Trophoblast cell (in vitro differentiated cells and primary cell): ENCODE results near the gene CDYL.

ENCODE experiments used
- DNase-seq, 2 donors: peaks; one replicate each; pipeline ENCODE4 v3.0.0-alpha.2; 2016
- H2AFZ ChIP-seq: 2 replicates; pipeline ENCODE4 v1.6.1; 2013; ENCODE audit warnings: low read length, moderate library complexity, mild to moderate bottlenecking; ENCODE audit not compliant: insufficient read depth, poor library complexity
- H2AK5ac ChIP-seq: 2 replicates; pipeline ENCODE4 v1.6.1; 2013; ENCODE audit warnings: mild to moderate bottlenecking, low read length
- H2BK120ac ChIP-seq: 2 replicates; pipeline ENCODE4 v1.6.1; 2013; ENCODE audit warnings: low read length, mild to moderate bottlenecking, moderate library complexity; ENCODE audit not compliant: insufficient read depth, poor library complexity
- H2BK12ac ChIP-seq: 2 replicates; pipeline ENCODE4 v1.6.1; 2013; ENCODE audit warnings: mild to moderate bottlenecking, low read length, moderate library complexity
- H2BK5ac ChIP-seq: 2 replicates; pipeline ENCODE4 v1.6.1; 2013; ENCODE audit warnings: low read length, low read depth, moderate library complexity, mild to moderate bottlenecking; ENCODE audit not compliant: poor library complexity
- H3K14ac ChIP-seq: 2 replicates; pipeline ENCODE4 v1.6.1; 2013; ENCODE audit warnings: mild to moderate bottlenecking, low read length
- H3K18ac ChIP-seq: 2 replicates; pipeline ENCODE4 v1.6.1; 2013; ENCODE audit warnings: mild to moderate bottlenecking, low read length
- H3K23ac ChIP-seq: 2 replicates; pipeline ENCODE4 v1.6.1; 2013; ENCODE audit warnings: low read length
- H3K27ac ChIP-seq: 2 replicates; pipeline ENCODE4 v1.5.1; 2013; ENCODE audit warnings: low read depth, mild to moderate bottlenecking, inconsistent platforms, low read length, moderate library complexity
- H3K27me3 ChIP-seq: 2 replicates; pipeline ENCODE4 v1.6.1; 2013; ENCODE audit warnings: inconsistent platforms, mild to moderate bottlenecking, low read length, moderate library complexity; ENCODE audit not compliant: insufficient read depth
- H3K36me3 ChIP-seq, 2 experiments: 1 replicate in 1 of 2; 2 replicates in 1 of 2; pipeline ENCODE4 v1.6.1; 2013; ENCODE audit warnings: low read length in 2 of 2, mild to moderate bottlenecking in 2 of 2, moderate library complexity in 1 of 2; ENCODE audit not compliant: insufficient read depth in 2 of 2, control insufficient read depth in 1 of 2
- H3K4ac ChIP-seq: 2 replicates; pipeline ENCODE4 v1.6.1; 2013; ENCODE audit warnings: low read depth, mild to moderate bottlenecking, low read length, moderate library complexity
- H3K4me1 ChIP-seq, 2 experiments: 1 replicate in 1 of 2; 2 replicates in 1 of 2; pipeline ENCODE4 v1.6.1; 2013; ENCODE audit warnings: low read length in 2 of 2, mild to moderate bottlenecking in 2 of 2, moderate library complexity in 1 of 2; ENCODE audit not compliant: insufficient read depth in 2 of 2, control insufficient read depth in 1 of 2
- H3K4me2 ChIP-seq: 2 replicates; pipeline ENCODE4 v1.6.1; 2013; ENCODE audit warnings: inconsistent platforms, mild to moderate bottlenecking, low read length, moderate library complexity
- H3K4me3 ChIP-seq: 2 replicates; pipeline ENCODE4 v1.5.1; 2013; ENCODE audit warnings: mild to moderate bottlenecking, low read depth, low read length, inconsistent platforms
- H3K79me1 ChIP-seq: one replicate; pipeline ENCODE4 v1.6.1; 2013; ENCODE audit warnings: low read length
- H3K79me2 ChIP-seq: 2 replicates; pipeline ENCODE4 v1.6.1; 2013; ENCODE audit warnings: low read length, mild to moderate bottlenecking; ENCODE audit not compliant: control insufficient read depth, insufficient read depth, poor library complexity
- H3K9ac ChIP-seq: 2 replicates; pipeline ENCODE4 v1.6.1; 2013; ENCODE audit warnings: mild to moderate bottlenecking, low read length
- H3K9me3 ChIP-seq: 2 replicates; pipeline ENCODE4 v1.6.1; 2013; ENCODE audit warnings: low read depth, mild to moderate bottlenecking, control low read depth, inconsistent platforms, low read length; ENCODE audit not compliant: insufficient read depth
- H4K12ac ChIP-seq: 2 replicates; pipeline ENCODE4 v1.6.1; 2013; ENCODE audit warnings: low read depth, mild to moderate bottlenecking, low read length, moderate library complexity
- H4K8ac ChIP-seq: 2 replicates; pipeline ENCODE4 v1.6.1; 2013; ENCODE audit warnings: low read depth, mild to moderate bottlenecking, low read length, moderate library complexity
- H4K91ac ChIP-seq: one replicate; pipeline ENCODE4 v1.6.1; 2013; ENCODE audit warnings: low read depth, mild to moderate bottlenecking, low read length, moderate library complexity
- WGBS: extraction: QIAGEN DNeasy Blood & Tissue Kit; methylation state at CpG from one replicate; pipeline ENCODE4 v1.1.7; 2013; ENCODE audit warnings: missing lambda C conversion rate; ENCODE audit not compliant: insufficient read length, insufficient coverage; ENCODE audit errors: extremely low coverage; 5-methylcytosine and 5-hydroxymethylcytosine counted together

Gene CDYL

DNA sequence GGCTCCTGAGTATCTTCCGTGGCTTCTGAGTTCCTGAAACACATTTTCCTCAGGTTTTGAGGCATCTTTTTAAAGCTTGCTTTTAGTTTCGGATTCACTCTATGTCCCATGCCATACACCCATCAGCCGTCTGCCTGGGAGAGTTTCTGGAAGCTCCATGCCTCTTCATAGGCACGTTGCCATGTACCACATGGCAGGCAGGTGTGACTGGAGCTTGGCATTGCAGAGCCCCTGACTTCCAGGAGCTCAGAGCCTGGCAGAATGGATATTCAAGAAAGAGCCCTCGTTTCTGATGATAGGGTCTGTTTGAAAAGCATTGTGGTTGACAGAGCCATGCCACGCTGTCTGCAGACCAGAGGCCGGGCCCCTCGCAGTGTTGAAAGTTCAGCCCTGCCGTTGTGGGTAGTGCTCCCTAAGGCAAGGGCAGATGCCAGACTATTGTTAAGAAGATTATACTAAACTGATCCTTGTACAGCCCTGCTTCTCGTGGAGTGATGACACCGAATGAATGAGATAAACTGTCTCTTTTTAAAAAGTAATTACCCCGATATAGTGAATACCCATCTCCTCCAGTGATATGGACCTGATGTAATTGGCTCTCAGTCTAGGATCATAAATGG lies 127.7 kb downstream of the CDYL start:
- no peak overlapping the region for H4K12ac ChIP-seq
- H3K4ac ChIP-seq = no peak overlapping the region
- no peak overlapping the region for H3K9ac ChIP-seq
- H3K23ac ChIP-seq = no peak overlapping the region
- H3K4me1 ChIP-seq = peaks cover 5 to 7% of the 10 kb centered on the region in 2 experiments
- H4K91ac ChIP-seq = no peak overlapping the region
- no peak overlapping the region for H3K14ac ChIP-seq
- no peak overlapping the region for H2BK120ac ChIP-seq
- H3K4me3 ChIP-seq = no peak overlapping the region
- peaks cover 1% of the 10 kb centered on the region for H3K9me3 ChIP-seq
- H2AK5ac ChIP-seq = no peak overlapping the region
- peaks cover 9% of the 10 kb centered on the region for H3K79me2 ChIP-seq
- no peaks in the 10 kb centered on the region for H3K79me1 ChIP-seq
- H2BK12ac ChIP-seq = no peak overlapping the region
- no peak overlapping the region for H3K18ac ChIP-seq
- H4K8ac ChIP-seq = no peak overlapping the region
- no peaks in the 10 kb centered on the region for H3K27me3 ChIP-seq
- H2AFZ ChIP-seq = no peak overlapping the region
- H2BK5ac ChIP-seq = no peak overlapping the region
- H3K4me2 ChIP-seq = no peak overlapping the region
- DNase-seq = no peak
- peaks cover 24 to 39% of the 10 kb centered on the region in 2 experiments for H3K36me3 ChIP-seq
- H3K27ac ChIP-seq = no peak overlapping the region
- no CpG with 5 or more reads among the region's 12 CpGs for WGBS

DNA sequence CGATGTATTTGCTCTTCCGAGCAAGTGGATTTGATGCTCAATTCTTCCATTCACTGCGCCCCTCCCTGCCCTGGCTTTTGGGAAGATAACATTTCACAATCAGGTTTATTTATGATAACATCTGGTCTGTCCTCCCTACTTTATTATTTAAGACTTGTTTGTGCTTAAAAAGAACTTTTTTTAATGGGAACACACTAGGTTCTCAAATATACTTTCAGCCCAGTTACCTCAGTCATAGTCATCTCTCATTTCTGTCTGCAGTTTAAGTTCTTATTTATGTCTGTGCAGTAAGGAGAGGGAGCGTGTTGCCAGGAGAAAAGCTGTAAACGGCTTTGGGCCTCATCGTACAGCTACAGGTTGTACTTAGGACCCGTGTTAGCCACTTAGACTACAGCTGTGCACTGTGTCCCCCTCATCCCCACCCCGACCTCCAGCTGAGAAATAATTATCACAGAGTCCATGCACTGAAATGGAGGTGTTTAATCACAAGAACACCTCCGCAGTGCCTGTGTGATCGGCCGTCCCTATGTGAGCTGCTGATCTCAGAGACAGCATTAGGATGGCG lies 128.3 kb downstream of the CDYL start:
- H3K79me1 ChIP-seq = no peaks in the 10 kb centered on the region
- no peak overlapping the region for H4K12ac ChIP-seq
- H4K8ac ChIP-seq = no peak overlapping the region
- no peak overlapping the region for H3K4me2 ChIP-seq
- H3K79me2 ChIP-seq = peaks cover 9% of the 10 kb centered on the region
- H2BK120ac ChIP-seq = no peak overlapping the region
- peaks cover 1% of the 10 kb centered on the region for H3K9me3 ChIP-seq
- H2BK12ac ChIP-seq = no peak overlapping the region
- H3K36me3 ChIP-seq = peaks cover 25 to 40% of the 10 kb centered on the region in 2 experiments
- no peak overlapping the region for H3K27ac ChIP-seq
- no peak for DNase-seq
- no peak overlapping the region for H2AFZ ChIP-seq
- no peak overlapping the region for H3K18ac ChIP-seq
- no peak overlapping the region for H3K9ac ChIP-seq
- no peaks in the 10 kb centered on the region for H3K27me3 ChIP-seq
- no peak overlapping the region for H4K91ac ChIP-seq
- no peak overlapping the region for H2BK5ac ChIP-seq
- H3K14ac ChIP-seq = no peak overlapping the region
- H3K4ac ChIP-seq = no peak overlapping the region
- WGBS = no CpG with 5 or more reads among the region's 12 CpGs
- H2AK5ac ChIP-seq = no peak overlapping the region
- H3K4me1 ChIP-seq = peaks cover 5 to 7% of the 10 kb centered on the region in 2 experiments
- no peak overlapping the region for H3K4me3 ChIP-seq
- H3K23ac ChIP-seq = no peak overlapping the region

DNA sequence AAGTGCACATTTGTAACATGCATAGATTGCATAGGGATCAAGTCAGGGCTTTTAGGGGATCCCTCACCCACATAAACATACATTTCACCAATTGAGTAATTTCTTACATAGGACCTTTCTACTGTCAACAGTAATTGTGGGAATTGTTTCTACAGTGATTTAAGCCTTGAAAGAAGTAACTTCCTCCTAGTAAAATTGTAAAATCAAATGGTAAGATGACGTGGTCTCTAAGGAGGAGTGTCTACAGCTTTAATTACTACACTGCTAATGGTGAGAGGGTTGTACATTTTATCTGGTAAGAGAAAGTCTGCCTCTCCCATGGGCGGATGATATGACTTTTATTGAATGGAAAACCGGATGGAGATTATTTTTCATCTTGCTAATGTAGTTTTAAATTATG lies 129.6 kb downstream of the CDYL start:
- no peak overlapping the region for H3K23ac ChIP-seq
- DNase-seq = no peak
- H3K9me3 ChIP-seq = no peaks in the 10 kb centered on the region
- H3K4me1 ChIP-seq = peaks cover 5 to 11% of the 10 kb centered on the region in 2 experiments
- no peak overlapping the region for H2BK5ac ChIP-seq
- H3K79me1 ChIP-seq = no peaks in the 10 kb centered on the region
- no peak overlapping the region for H3K4ac ChIP-seq
- H3K4me2 ChIP-seq = no peak overlapping the region
- H2AK5ac ChIP-seq = no peak overlapping the region
- no peak overlapping the region for H3K4me3 ChIP-seq
- no peak overlapping the region for H3K27ac ChIP-seq
- H2AFZ ChIP-seq = no peak overlapping the region
- H4K91ac ChIP-seq = no peak overlapping the region
- no peak overlapping the region for H4K8ac ChIP-seq
- H2BK12ac ChIP-seq = no peak overlapping the region
- H3K14ac ChIP-seq = no peak overlapping the region
- H3K9ac ChIP-seq = no peak overlapping the region
- peaks cover 9% of the 10 kb centered on the region for H3K79me2 ChIP-seq
- no peak overlapping the region for H2BK120ac ChIP-seq
- H3K36me3 ChIP-seq = peaks cover 23 to 43% of the 10 kb centered on the region in 2 experiments
- H4K12ac ChIP-seq = no peak overlapping the region
- H3K27me3 ChIP-seq = no peaks in the 10 kb centered on the region
- WGBS = no CpG with 5 or more reads among the region's 3 CpGs
- H3K18ac ChIP-seq = no peak overlapping the region

DNA sequence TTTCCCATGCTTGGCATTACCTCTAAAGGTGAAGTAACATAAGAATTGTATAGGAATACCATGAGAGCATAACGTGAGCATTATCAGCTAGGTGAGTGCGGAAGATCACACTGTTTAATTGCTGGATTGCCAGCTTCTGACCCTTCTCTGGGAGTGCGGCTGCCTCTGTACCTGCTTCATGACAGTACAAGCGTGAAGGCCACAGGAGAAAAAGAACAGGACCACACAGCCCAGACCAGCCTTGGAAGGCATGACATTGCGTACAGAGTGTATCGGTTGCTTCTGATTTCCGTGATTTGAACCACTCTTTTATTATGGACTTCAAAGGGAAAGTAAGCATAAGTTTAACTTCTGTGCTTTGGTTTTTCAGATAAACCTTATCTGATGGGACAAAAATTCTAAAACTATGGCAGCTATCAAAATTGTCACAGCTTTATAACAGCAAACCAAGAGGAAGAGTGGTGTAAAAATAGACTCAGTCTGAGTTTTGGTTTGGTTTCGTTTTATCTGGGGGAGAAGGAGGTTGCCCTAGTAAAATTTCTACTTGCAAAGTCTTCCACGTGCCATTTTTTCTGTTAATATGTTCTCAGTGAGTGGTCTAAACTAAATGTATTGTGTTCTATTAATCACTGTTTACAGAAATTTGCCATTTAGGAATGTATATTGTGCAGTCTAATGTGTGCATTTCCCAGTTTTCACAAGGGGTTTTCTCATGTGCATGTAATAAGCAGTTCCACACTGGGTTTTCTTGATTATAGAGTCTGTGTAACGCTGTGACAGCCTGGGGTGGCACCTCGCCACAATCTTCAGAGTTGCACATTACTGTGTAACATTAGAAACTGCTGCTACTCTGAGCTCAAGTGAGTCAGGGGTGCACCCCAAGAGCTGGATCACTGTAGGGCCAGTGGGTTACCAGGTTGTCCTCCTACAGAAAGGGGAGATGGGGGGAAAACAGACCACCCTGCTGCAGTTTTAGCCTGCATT lies 130.4 kb downstream of the CDYL start:
- no peak overlapping the region for H2BK5ac ChIP-seq
- no peak overlapping the region for H4K8ac ChIP-seq
- H3K4ac ChIP-seq = peak overlapping the region; percentile 29
- H3K18ac ChIP-seq = no peak overlapping the region
- H3K79me1 ChIP-seq = no peaks in the 10 kb centered on the region
- DNase-seq = no peak
- H2AFZ ChIP-seq = no peak overlapping the region
- no peak overlapping the region for H2BK120ac ChIP-seq
- H4K91ac ChIP-seq = no peak overlapping the region
- WGBS = no CpG with 5 or more reads among the region's 11 CpGs
- no peak overlapping the region for H3K4me3 ChIP-seq
- no peak overlapping the region for H3K23ac ChIP-seq
- no peaks in the 10 kb centered on the region for H3K9me3 ChIP-seq
- no peak overlapping the region for H3K9ac ChIP-seq
- H3K27ac ChIP-seq = no peak overlapping the region
- no peak overlapping the region for H4K12ac ChIP-seq
- no peak overlapping the region for H3K4me2 ChIP-seq
- H3K27me3 ChIP-seq = no peaks in the 10 kb centered on the region
- no peak overlapping the region for H2BK12ac ChIP-seq
- H3K79me2 ChIP-seq = peaks cover 8% of the 10 kb centered on the region
- H3K14ac ChIP-seq = no peak overlapping the region
- no peak overlapping the region for H2AK5ac ChIP-seq
- peaks cover 23 to 41% of the 10 kb centered on the region in 2 experiments for H3K36me3 ChIP-seq
- peaks cover 5 to 11% of the 10 kb centered on the region in 2 experiments for H3K4me1 ChIP-seq
